HCT116 (cell line): Measurements from ENCODE around the gene MAP3K12. TPM values are rescaled to one million over a fixed set of nuclear protein-coding genes. Genes with fewer than 3 reads are reported as not detected.
"Not testable (repeated sequence)": the region's sequence is repeated elsewhere in the genome, so short reads cannot be mapped to it uniquely, and the experiment has no call there.

Experiments used
- ATAC-seq: fragments of 200-7000 bp; cut with Tn5 transposase; 2 replicates; pipeline ENCODE4 v1.9.1; 2020; ENCODE audit warnings: mild to moderate bottlenecking, moderate library complexity
- BruUV-seq: library from RNA; stranded (reverse); fragments of 400-500 nt; replicated peaks from 2 replicates; lab custom pipeline; 2021; lab: Mats Ljungman, UMichigan
- CTCF ChIA-PET: fragments of 300-600 bp; sonication (Branson Sonifier 250); formaldehyde crosslinking; loops from one replicate; lab custom pipeline; 2021; ENCODE audit warnings: antibody characterized with exemption; lab: Charles Lee
- POLR2A ChIA-PET: fragments of 300-600, 350-600 bp; sonication (Branson Sonifier 250); formaldehyde crosslinking; loops from one replicate; lab custom pipeline; 2021; ENCODE audit warnings: antibody characterized with exemption; lab: Charles Lee
- RAD21 ChIA-PET, 2 experiments: fragments of 300-600 bp; sonication (Branson Sonifier 250); formaldehyde crosslinking; loops; one replicate each; lab custom pipeline; 2023; ENCODE audit warnings: low total read pairs in 2 of 2; ENCODE audit not compliant: uncharacterized antibody in 2 of 2, unreplicated experiment in 2 of 2, low non-redundant PET in 1 of 2; lab: Charles Lee
- DNase-seq: peaks from one replicate; pipeline ENCODE4 v3.0.0-alpha.2; 2010; ENCODE audit warnings: low read depth, low spot score
- H2AFZ ChIP-seq: fragments of 200-600 bp; shearing (Covaris generic), sonication (generic); 2 replicates; pipeline ENCODE4 v1.6.1; 2017; ENCODE audit warnings: low read depth, mixed run types, mixed read lengths, antibody characterized with exemption, low read length; ENCODE audit not compliant: poor library complexity, severe bottlenecking
- H3K27ac ChIP-seq: 2 replicates; pipeline ENCODE4 v1.5.1; 2012; ENCODE audit warnings: low read depth, low read length
- H3K27me3 ChIP-seq: fragments of 200-600 bp; sonication (generic); 2 replicates; pipeline ENCODE4 v1.6.1; 2016; ENCODE audit warnings: mixed run types, low read length, mixed read lengths; ENCODE audit not compliant: insufficient read depth
- H3K36me3 ChIP-seq, 2 experiments: fragments of 200-500 bp in 1 of 2; fragments of 200-600 bp in 1 of 2; sonication (Bioruptor generic) in 1 of 2; sonication (generic) in 1 of 2; 2 replicates each; pipeline versions ENCODE4 v1.5.1 to v1.6.1; 2014 to 2016; ENCODE audit warnings: low read length in 2 of 2, inconsistent platforms in 1 of 2, mixed read lengths in 1 of 2, mixed run types in 1 of 2; ENCODE audit not compliant: insufficient read depth in 2 of 2, control insufficient read depth in 1 of 2
- H3K4me1 ChIP-seq, 2 experiments: fragments of 200-600 bp in 1 of 2; sonication (generic) in 1 of 2; 2 replicates each; pipeline versions ENCODE4 v1.5.1 to v1.6.1; 2012 to 2017; ENCODE audit warnings: low read length in 2 of 2, inconsistent platforms in 1 of 2, mild to moderate bottlenecking in 1 of 2, mixed read lengths in 1 of 2, mixed run types in 1 of 2, moderate library complexity in 1 of 2; ENCODE audit not compliant: insufficient read depth in 2 of 2, control insufficient read depth in 1 of 2
- H3K4me2 ChIP-seq: fragments of 200-600 bp; sonication (generic); 2 replicates; pipeline ENCODE4 v1.6.1; 2017; ENCODE audit warnings: mixed run types, low read length, mixed read lengths
- H3K4me3 ChIP-seq, 2 experiments: fragments of 200-600 bp in 1 of 2; sonication (generic) in 1 of 2; replicated peaks in 1 of 2; 2 replicates each; pipeline ENCODE4 v1.5.1; 2011 to 2016; ENCODE audit warnings: low read length in 2 of 2, control low read depth in 1 of 2, low read depth in 1 of 2, mild to moderate bottlenecking in 1 of 2, mixed read lengths in 1 of 2, mixed run types in 1 of 2
- H3K79me2 ChIP-seq: fragments of 200-600 bp; sonication (generic); 2 replicates; pipeline ENCODE4 v1.6.1; 2017; ENCODE audit warnings: mild to moderate bottlenecking, mixed run types, low read length, moderate library complexity, mixed read lengths; ENCODE audit not compliant: insufficient read depth
- H3K9ac ChIP-seq: fragments of 200-600 bp; sonication (generic); 2 replicates; pipeline ENCODE4 v1.6.1; 2016; ENCODE audit warnings: low read length, mixed read lengths
- H3K9me2 ChIP-seq: fragments of 200-600 bp; sonication (generic), shearing (Covaris generic); 2 replicates; pipeline ENCODE4 v1.6.1; 2017; ENCODE audit warnings: mixed run types, mild to moderate bottlenecking, moderate library complexity; ENCODE audit not compliant: insufficient read depth
- H3K9me3 ChIP-seq, 2 experiments: fragments of 200-500 bp in 1 of 2; fragments of 200-600 bp in 1 of 2; sonication (Bioruptor generic) in 1 of 2; sonication (generic) in 1 of 2; 2 replicates each; pipeline ENCODE4 v1.6.1; 2014 to 2017; ENCODE audit warnings: low read length in 2 of 2, mixed read lengths in 2 of 2, inconsistent platforms in 1 of 2, low read depth in 1 of 2, mild to moderate bottlenecking in 1 of 2, mixed run types in 1 of 2, moderate library complexity in 1 of 2; ENCODE audit not compliant: control insufficient read depth in 1 of 2, insufficient read depth in 1 of 2
- H4K20me1 ChIP-seq: fragments of 200-600 bp; sonication (generic), shearing (Covaris generic); 2 replicates; pipeline ENCODE4 v1.6.1; 2017; ENCODE audit warnings: mixed run types, mild to moderate bottlenecking, moderate library complexity; ENCODE audit not compliant: insufficient read depth
- CBX3 ChIP-seq: IDR thresholded peaks from 2 replicates; pipeline ENCODE4 v1.6.1; 2012; ENCODE audit warnings: low read depth
- CEBPB ChIP-seq: IDR thresholded peaks from 2 replicates; pipeline ENCODE4 v1.6.1; 2012; ENCODE audit warnings: low read depth
- EGR1 ChIP-seq: IDR thresholded peaks from 2 replicates; pipeline ENCODE4 v1.6.1; 2012; ENCODE audit warnings: low read depth
- ELF1 ChIP-seq: IDR thresholded peaks from 2 replicates; pipeline ENCODE4 v1.6.1; 2012; ENCODE audit warnings: low read depth, borderline replicate concordance
- EZH2phosphoT487 ChIP-seq: fragments of 200-600 bp; IDR thresholded peaks from 2 replicates; pipeline ENCODE4 v1.6.1; 2018; ENCODE audit warnings: antibody characterized with exemption, borderline replicate concordance
- JUND ChIP-seq: IDR thresholded peaks from 2 replicates; pipeline ENCODE4 v1.6.1; 2012
- YY1 ChIP-seq: IDR thresholded peaks from 2 replicates; pipeline ENCODE4 v1.6.1; 2011; ENCODE audit warnings: low read length, low read depth, moderate library complexity, mild to moderate bottlenecking; ENCODE audit not compliant: insufficient replicate concordance; ENCODE audit errors: extremely low read depth
- ZBTB33 ChIP-seq: IDR thresholded peaks from 2 replicates; pipeline ENCODE4 v1.6.1; 2011; ENCODE audit warnings: mild to moderate bottlenecking, low read length, moderate library complexity; ENCODE audit not compliant: insufficient replicate concordance; ENCODE audit errors: extremely low read depth
- ZFX ChIP-seq: fragments of 450-650 bp; IDR thresholded peaks from 2 replicates; pipeline ENCODE4 v1.6.1; 2017
- ZNF274 ChIP-seq: fragments of 200-500 bp; sonication (Bioruptor generic); IDR thresholded peaks from 2 replicates; pipeline ENCODE4 v1.6.1; 2014; ENCODE audit warnings: mild to moderate bottlenecking, low read depth, low read length, inconsistent platforms
- intact Hi-C: fragments of 100-400 bp; cut with micrococcal nuclease; formaldehyde crosslinking; loops from 2 replicates; pipeline ENCODE4 v1.10.0; 2022
- total RNA-seq: library from RNA; stranded (reverse); gene quantifications from one replicate; pipeline ENCODE4 v1.2.1, GENCODE V29; 2021; ENCODE audit not compliant: unreplicated experiment

Gene MAP3K12
- total RNA-seq, 1 experiment from 2014 or later, result 16.3 TPM

- ChIA-PET RAD21 (interaction anchor here in 1 of 2 experiments (0.7 kb wide), 1 partner anchor 76 kb away, joined by 4 read pairs; no protein-coding TSS in a partner anchor), POLR2A (interaction anchor here (0.7 to 2.6 kb wide), 2 partner anchors 10 to 23 kb away, joined by 3 to 21 read pairs; partner anchors contain the start of gene PRR13), CTCF (interaction anchor here (0.7 to 1.9 kb wide), 5 partner anchors 10 to 192 kb away, joined by 3 to 7 read pairs (median 4); partner anchors contain the start of genes PRR13 and TARBP2)
- H3K9me3 ChIP-seq, result no peaks in the 10 kb centered on the region
- peaks cover 24 to 34% of the 10 kb centered on the region in 2 experiments for H3K36me3 ChIP-seq
- H3K4me1 ChIP-seq, result peaks cover 0 to 14% of the 10 kb centered on the region in 2 experiments; a peak in 3 of 4 replicates
- DNase-seq (no peak), ATAC-seq (no peak)
- H4K20me1 ChIP-seq, result peaks cover 33% of the 10 kb centered on the region; the same call in 1 of the 2 replicates
- no peak overlapping the region for H3K4me3 ChIP-seq
- intact Hi-C loops, result loop anchor here (5.0 kb wide), 1 partner anchor 69 kb away; the partner anchor contains the start of gene SP1
- H3K27ac ChIP-seq, result no peak overlapping the region
- H3K9ac ChIP-seq, result no peak overlapping the region
- no peak overlapping the region for H3K4me2 ChIP-seq
- peaks cover 45% of the 10 kb centered on the region for H3K79me2 ChIP-seq
- no TSS peak for BruUV-seq
- TF ChIP-seq ZNF274, result no peak
- no peak for TF ChIP-seq EZH2phosphoT487
- TF ChIP-seq ZFX, result no peak
- no peak for TF ChIP-seq EGR1
- TF ChIP-seq CEBPB, result no peak
- TF ChIP-seq JUND, result no peak
- TF ChIP-seq ELF1, result no peak
- no peak for TF ChIP-seq YY1
- TF ChIP-seq CBX3, result no peak
- TF ChIP-seq ZBTB33, result no peak
- H3K27me3 ChIP-seq, result no peaks in the 10 kb centered on the region
- no peaks in the 10 kb centered on the region for H3K9me2 ChIP-seq
- no peak overlapping the region for H2AFZ ChIP-seq
Measured at GRCh38 chr12:53450936-53451335, 48.3 kb downstream of the MAP3K12 start.

GRCh38 chr12:53444593-53445325 lies 54.5 kb downstream of the MAP3K12 start:
- BruUV-seq, H2AFZ ChIP-seq, H3K9ac ChIP-seq, H3K9me3 ChIP-seq, H3K9me2 ChIP-seq, intact Hi-C loops, H3K4me3 ChIP-seq, ATAC-seq, H3K27me3 ChIP-seq, RAD21 ChIA-PET, DNase-seq, POLR2A ChIA-PET, H4K20me1 ChIP-seq, H3K4me2 ChIP-seq, H3K27ac ChIP-seq: not testable (repeated sequence)
- Histone ChIP-seq H3K79me2 (peaks cover 46% of the 10 kb centered on the region), H3K4me1 (peaks cover 3 to 22% of the 10 kb centered on the region in 2 experiments; a peak in 3 of 4 replicates), H3K36me3 (peaks cover 21 to 28% of the 10 kb centered on the region in 2 experiments)
- CTCF ChIA-PET, result interaction anchor here (0.7 kb wide), 1 partner anchor 93 kb away, joined by 3 read pairs; no protein-coding TSS in a partner anchor
